ENCODE results near the gene FXYD3. TPM values are rescaled to one million over a fixed set of nuclear protein-coding genes. Genes with fewer than 3 reads are reported as not detected.
A peak's percentile ranks its signal among the peaks of the same experiment; 100 is the strongest.

The FXYD3 gene
- total RNA-seq, 4 donors from 2014 or later: 1.2 to 38.8 (median 4.2) TPM

DNA sequence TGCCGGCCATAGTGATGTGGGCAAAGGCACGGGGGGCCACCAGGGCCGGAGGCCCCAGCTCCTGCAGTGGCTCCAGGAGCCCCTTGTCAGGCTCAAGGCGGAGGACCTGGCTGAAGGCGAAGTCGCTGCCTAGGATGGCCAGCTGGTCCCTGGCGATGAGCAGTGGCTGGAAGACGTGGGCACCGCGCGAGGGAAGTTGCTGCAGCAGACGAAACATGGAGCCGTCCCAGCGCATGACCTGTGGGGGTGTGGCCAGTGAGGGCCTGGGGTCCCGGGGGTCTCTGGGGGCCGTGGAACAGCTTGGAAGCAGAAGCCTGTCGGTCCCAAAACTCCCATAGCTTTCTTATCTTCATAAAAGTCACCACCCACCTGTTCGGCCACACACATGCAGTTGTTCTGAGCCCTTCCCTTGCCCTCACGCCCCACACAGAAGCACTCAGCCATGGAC, 9.7 kb downstream of the FXYD3 start:
- 80% methylated on average over 5 of the region's 19 CpGs; no CpG with 5 or more reads in 1 of the 2 donors for WGBS, 2 donors (ENCODE audit: low coverage in 1 of 2)
- H3K27me3 ChIP-seq: no peaks in the 10 kb centered on the region
- no peak for TF ChIP-seq POLR2A (IDR thresholded peaks at IDR 0.05)
- TF ChIP-seq EP300 (IDR thresholded peaks at IDR 0.05): no peak
- TF ChIP-seq, protein P1, sequence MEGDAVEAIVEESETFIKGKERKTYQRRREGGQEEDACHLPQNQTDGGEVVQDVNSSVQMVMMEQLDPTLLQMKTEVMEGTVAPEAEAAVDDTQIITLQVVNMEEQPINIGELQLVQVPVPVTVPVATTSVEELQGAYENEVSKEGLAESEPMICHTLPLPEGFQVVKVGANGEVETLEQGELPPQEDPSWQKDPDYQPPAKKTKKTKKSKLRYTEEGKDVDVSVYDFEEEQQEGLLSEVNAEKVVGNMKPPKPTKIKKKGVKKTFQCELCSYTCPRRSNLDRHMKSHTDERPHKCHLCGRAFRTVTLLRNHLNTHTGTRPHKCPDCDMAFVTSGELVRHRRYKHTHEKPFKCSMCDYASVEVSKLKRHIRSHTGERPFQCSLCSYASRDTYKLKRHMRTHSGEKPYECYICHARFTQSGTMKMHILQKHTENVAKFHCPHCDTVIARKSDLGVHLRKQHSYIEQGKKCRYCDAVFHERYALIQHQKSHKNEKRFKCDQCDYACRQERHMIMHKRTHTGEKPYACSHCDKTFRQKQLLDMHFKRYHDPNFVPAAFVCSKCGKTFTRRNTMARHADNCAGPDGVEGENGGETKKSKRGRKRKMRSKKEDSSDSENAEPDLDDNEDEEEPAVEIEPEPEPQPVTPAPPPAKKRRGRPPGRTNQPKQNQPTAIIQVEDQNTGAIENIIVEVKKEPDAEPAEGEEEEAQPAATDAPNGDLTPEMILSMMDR (IDR thresholded peaks at IDR 0.05): no peak
- no peak for TF ChIP-seq POLR2AphosphoS5 (IDR thresholded peaks at IDR 0.05)
- no peak for ATAC-seq
- H3K9me3 ChIP-seq: no peaks in the 10 kb centered on the region
- peaks cover 0 to 56% (median 4%) of the 10 kb centered on the region in 3 donors for H3K4me1 ChIP-seq
- H3K36me3 ChIP-seq: no peaks in the 10 kb centered on the region
- H3K27ac ChIP-seq: peak overlapping the region in 3 of 4 donors; percentile 79 to 91 (median 79)
- H3K4me3 ChIP-seq: peak overlapping the region in 1 of 2 donors; percentile 53

DNA sequence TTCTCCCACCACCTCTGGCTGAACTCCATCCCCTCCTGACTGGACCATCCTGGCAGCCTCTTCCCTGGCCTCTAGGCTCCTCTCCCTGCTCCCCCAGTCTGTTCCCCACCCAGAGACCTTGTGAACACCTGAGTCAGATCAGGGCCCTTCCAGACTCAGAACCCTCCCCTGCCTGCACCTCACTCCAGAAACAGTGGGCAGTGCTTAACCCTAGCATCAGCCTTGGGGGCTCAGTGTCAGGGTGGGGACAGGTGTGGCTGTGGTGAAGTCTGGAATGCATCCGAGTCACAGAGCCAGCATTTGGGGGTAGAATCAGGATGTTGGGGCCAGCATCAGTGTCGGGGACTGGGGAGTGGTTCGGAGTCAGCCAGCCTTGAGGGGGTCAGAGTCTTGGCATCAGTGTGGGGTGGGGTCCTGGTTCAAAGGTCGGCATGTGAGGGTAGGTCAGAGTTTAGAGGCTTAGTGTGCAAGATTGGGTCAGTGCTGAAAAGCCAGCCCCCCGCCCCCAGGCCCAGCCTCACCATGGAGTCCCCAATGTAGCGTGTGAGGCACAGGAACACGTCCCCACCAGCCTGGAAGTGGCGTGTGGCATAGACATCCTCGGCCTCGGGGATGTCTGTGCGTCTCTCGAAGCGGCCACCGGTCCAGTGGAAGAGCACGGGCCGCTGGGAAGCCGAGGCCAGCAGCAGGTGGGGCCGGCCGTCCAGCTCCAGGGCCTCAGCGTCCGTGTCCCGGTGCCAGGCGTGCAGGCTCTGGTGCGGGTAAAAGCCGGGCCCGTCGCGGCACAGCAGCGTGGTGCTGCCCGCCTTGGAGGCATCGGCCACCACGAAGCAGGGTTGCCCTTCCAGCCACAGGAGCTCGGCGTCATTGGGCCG, 10.4 kb downstream of the FXYD3 start:
- no peak for ATAC-seq
- WGBS, 2 donors (ENCODE audit: low coverage in 1 of 2): 80 to 89% methylated on average over 3 to 4 of the region's 35 CpGs
- TF ChIP-seq EP300 (IDR thresholded peaks at IDR 0.05): no peak
- TF ChIP-seq POLR2AphosphoS5 (IDR thresholded peaks at IDR 0.05): no peak
- TF ChIP-seq, protein P1 (IDR thresholded peaks at IDR 0.05): no peak
- TF ChIP-seq POLR2A (IDR thresholded peaks at IDR 0.05): no peak
- H3K9me3 ChIP-seq: no peaks in the 10 kb centered on the region
- H3K4me3 ChIP-seq: peak overlapping the region in 1 of 2 donors; percentile 30
- H3K36me3 ChIP-seq: no peaks in the 10 kb centered on the region
- peaks cover 0 to 49% (median 4%) of the 10 kb centered on the region in 3 donors for H3K4me1 ChIP-seq
- no peaks in the 10 kb centered on the region for H3K27me3 ChIP-seq
- peak overlapping the region in 3 of 4 donors; percentile 79 to 91 (median 79) for H3K27ac ChIP-seq

DNA sequence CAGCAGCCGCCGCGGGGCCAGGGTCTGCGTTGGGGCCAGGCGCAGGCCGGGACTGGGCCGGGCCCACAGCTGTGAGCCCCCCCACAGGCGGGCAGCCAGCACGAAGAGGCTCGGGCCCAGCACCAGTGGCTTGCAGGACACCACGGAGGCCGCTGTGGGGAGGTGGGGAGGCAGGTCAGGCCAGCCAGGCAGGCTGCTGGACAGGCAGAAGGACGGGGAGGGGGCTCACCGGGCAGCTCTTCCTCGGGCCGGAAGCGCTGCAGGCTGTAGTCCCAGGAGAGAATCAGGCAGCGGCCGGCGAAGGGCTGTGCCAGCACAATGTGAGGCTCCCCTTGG, 11.0 kb downstream of the FXYD3 start:
- Histone ChIP-seq H3K4me3 (peak overlapping the region in 1 of 2 donors; percentile 30), H3K27me3 (no peaks in the 10 kb centered on the region), H3K9me3 (no peaks in the 10 kb centered on the region), H3K27ac (peak overlapping the region in 3 of 4 donors; percentile 79 to 91 (median 79)), H3K4me1 (peaks cover 0 to 47% (median 4%) of the 10 kb centered on the region in 3 donors), H3K36me3 (peaks cover 0 to 5% of the 10 kb centered on the region in 2 donors)
- TF ChIP-seq EP300 (IDR thresholded peaks at IDR 0.05) (no peak), POLR2A (IDR thresholded peaks at IDR 0.05) (no peak), POLR2AphosphoS5 (IDR thresholded peaks at IDR 0.05) (no peak)
- TF ChIP-seq, protein P1 (IDR thresholded peaks at IDR 0.05): no peak
- no peak for ATAC-seq
- 80% methylated on average over 1 of the region's 20 CpGs; no CpG with 5 or more reads in 1 of the 2 donors for WGBS, 2 donors (ENCODE audit: low coverage in 1 of 2)

DNA sequence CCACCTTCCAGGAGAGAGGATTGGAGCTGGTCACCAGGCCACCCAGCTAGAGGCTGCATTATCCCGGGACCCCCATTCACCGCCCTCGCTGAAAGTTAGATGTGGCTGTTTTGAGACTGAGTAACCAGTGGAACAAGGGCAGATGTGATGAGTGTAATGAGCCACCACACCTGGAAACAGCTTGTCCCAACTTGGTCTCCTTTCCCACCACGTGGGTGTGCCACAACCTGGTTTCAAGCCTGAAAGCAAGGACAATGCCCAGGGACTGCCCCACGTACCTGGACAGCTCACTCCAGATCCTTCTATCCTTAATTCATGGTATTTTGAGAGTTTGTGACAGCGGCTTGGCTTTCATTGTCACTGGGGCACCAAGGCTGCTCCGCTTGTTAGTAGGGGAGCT, 12.2 kb downstream of the FXYD3 start:
- H3K36me3 ChIP-seq: peaks cover 0 to 6% of the 10 kb centered on the region in 2 donors
- TF ChIP-seq POLR2A (IDR thresholded peaks at IDR 0.05) (no peak), POLR2AphosphoS5 (IDR thresholded peaks at IDR 0.05) (no peak), EP300 (IDR thresholded peaks at IDR 0.05) (no peak)
- TF ChIP-seq, protein P1 (IDR thresholded peaks at IDR 0.05): no peak
- no peak overlapping the region for H3K4me3 ChIP-seq
- WGBS, 2 donors (ENCODE audit: low coverage in 1 of 2): 88 to 93% methylated on average over 3 to 7 of the region's 7 CpGs
- no peaks in the 10 kb centered on the region for H3K9me3 ChIP-seq
- no peaks in the 10 kb centered on the region for H3K27me3 ChIP-seq
- ATAC-seq: no peak
- H3K27ac ChIP-seq: no peak overlapping the region
- H3K4me1 ChIP-seq: peaks cover 0 to 38% (median 4%) of the 10 kb centered on the region in 3 donors

Data from gastroesophageal sphincter (tissue), 4 donors.